ENCODE results near the gene SLC12A7. TPM values are rescaled to one million over a fixed set of nuclear protein-coding genes. Genes with fewer than 3 reads are reported as not detected.

Gene SLC12A7
- total RNA-seq, 1 donor from 2014 or later = 30.5 TPM

DNA sequence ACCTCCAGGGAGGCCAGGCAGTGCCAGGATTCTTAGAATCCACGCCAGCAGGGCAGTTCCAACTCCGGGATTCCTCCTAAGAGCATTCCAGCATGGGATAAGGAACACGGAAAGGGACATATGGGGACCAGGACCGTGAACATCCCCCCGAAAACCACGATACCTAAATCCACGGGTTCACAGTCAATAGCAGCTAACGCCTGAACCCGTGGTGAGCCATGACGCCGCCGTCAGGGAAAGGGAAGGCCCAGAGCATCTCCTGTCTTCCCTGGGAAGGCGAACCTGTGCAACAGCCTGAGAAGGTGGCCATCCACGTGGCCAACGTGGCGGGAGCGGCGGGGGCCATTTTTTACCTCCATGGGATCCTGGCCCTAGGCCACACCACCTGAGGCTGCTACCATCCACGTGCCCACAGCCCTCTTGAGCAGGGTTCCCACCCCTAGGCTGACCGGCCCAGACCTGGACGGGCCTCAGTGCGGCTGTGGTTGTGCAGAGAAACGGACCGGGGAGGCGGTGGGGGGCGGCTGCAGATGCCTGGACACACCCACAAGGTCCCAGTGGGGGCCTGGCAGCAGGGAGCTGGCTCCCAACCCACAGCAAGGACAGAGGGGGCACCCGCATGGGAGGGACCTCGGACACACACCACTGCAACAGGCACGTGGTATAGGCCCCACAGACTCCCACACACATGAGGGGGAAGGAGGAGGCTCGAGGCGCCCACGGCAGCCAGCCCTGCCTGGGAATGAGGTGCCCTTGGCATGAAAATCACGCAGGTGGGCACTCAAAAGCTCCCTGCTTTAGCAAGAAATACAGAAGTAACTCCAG is 42.8 kb downstream of the SLC12A7 start:
- TF ChIP-seq, protein P1, sequence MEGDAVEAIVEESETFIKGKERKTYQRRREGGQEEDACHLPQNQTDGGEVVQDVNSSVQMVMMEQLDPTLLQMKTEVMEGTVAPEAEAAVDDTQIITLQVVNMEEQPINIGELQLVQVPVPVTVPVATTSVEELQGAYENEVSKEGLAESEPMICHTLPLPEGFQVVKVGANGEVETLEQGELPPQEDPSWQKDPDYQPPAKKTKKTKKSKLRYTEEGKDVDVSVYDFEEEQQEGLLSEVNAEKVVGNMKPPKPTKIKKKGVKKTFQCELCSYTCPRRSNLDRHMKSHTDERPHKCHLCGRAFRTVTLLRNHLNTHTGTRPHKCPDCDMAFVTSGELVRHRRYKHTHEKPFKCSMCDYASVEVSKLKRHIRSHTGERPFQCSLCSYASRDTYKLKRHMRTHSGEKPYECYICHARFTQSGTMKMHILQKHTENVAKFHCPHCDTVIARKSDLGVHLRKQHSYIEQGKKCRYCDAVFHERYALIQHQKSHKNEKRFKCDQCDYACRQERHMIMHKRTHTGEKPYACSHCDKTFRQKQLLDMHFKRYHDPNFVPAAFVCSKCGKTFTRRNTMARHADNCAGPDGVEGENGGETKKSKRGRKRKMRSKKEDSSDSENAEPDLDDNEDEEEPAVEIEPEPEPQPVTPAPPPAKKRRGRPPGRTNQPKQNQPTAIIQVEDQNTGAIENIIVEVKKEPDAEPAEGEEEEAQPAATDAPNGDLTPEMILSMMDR (IDR thresholded peaks at IDR 0.05; ENCODE audit: insufficient read depth, low read depth, low read length) = no peak
- no peak for TF ChIP-seq EZH2 (IDR thresholded peaks at IDR 0.05; ENCODE audit: insufficient read depth, low read length)
- no peak overlapping the region for H3K27ac Mint-ChIP-seq (ENCODE audit: unreplicated experiment)

DNA sequence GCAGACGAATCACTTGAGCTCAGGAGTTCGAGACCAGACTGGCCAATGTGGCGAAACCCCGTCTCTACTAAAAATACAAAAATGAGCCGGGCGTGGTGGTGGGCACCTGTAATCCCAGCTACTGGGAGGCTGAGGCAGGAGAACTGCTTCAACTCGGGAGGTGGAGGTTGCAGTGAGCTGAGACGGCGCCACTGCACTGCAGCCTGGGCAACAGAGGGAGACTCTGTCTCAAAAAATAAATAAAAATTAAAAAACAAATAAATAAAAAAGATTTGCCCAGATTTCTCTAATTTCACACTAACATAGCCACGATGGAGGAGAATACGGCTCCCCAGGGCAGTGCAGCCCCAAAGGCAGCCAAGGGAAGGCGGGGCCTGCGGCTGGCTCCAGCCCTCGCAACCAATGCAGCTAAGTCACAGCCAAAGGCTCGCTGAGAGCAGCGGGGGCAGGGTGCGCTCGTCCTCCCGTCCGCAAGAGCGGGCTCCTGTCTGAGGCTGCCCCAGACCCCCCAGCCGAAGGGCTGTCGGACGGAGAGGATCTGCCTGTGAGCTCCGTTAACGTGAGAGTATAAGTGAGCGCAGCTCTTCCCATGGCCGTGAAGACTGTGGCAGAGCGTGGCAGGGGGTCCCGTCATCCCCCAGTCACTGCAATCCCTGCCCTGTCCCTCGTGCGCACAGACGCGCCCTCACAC is 43.5 kb downstream of the SLC12A7 start:
- Histone ChIP-seq H3K4me1 (ENCODE audit: insufficient read depth, low read length) (no peaks in the 10 kb centered on the region), H3K27me3 (ENCODE audit: insufficient read depth, low read length) (no peaks in the 10 kb centered on the region), H3K27ac (ENCODE audit: low read depth, low read length) (no peak overlapping the region), H3K4me3 (ENCODE audit: insufficient read depth, low read depth, low read length) (no peak overlapping the region), H2AFZ (ENCODE audit: low read depth, low read length) (no peak overlapping the region), H3K4me2 (ENCODE audit: low read length) (no peak overlapping the region), H4K20me1 (ENCODE audit: insufficient read depth, low read length) (no peaks in the 10 kb centered on the region), H3K36me3 (ENCODE audit: insufficient read depth, low read length) (no peaks in the 10 kb centered on the region), H3K9ac (ENCODE audit: low read length) (no peak overlapping the region), H3K79me2 (ENCODE audit: insufficient read depth, low read length) (no peaks in the 10 kb centered on the region), H3K9me3 (ENCODE audit: insufficient read depth, low read depth, low read length) (no peaks in the 10 kb centered on the region)
- TF ChIP-seq EZH2 (IDR thresholded peaks at IDR 0.05; ENCODE audit: insufficient read depth, low read length) = no peak
- no peaks in the 10 kb centered on the region for H3K9me3 Mint-ChIP-seq (ENCODE audit: unreplicated experiment)
- H3K4me3 Mint-ChIP-seq (ENCODE audit: unreplicated experiment) = no peak overlapping the region
- peaks cover 1% of the 10 kb centered on the region for H3K27me3 Mint-ChIP-seq (ENCODE audit: low read depth, unreplicated experiment)
- H3K36me3 Mint-ChIP-seq (ENCODE audit: low read depth, unreplicated experiment) = peaks cover 7% of the 10 kb centered on the region
- no peaks in the 10 kb centered on the region for H3K4me1 Mint-ChIP-seq (ENCODE audit: low read depth, unreplicated experiment)
- DNase-seq (ENCODE audit: low read depth) (no peak), FAIRE-seq (no peak)
- no peak overlapping the region for H3K27ac Mint-ChIP-seq (ENCODE audit: unreplicated experiment)

More for the DNA sequence above, 42.8 kb downstream of the SLC12A7 start:
- H3K36me3 ChIP-seq (ENCODE audit: insufficient read depth, low read length) = no peaks in the 10 kb centered on the region
- H3K27ac ChIP-seq (ENCODE audit: low read depth, low read length) = no peak overlapping the region
- Mint-ChIP-seq H3K36me3 (ENCODE audit: low read depth, unreplicated experiment) (peaks cover 7% of the 10 kb centered on the region), H3K4me1 (ENCODE audit: low read depth, unreplicated experiment) (no peaks in the 10 kb centered on the region), H3K27me3 (ENCODE audit: low read depth, unreplicated experiment) (peaks cover 1% of the 10 kb centered on the region), H3K4me3 (ENCODE audit: unreplicated experiment) (no peak overlapping the region), H3K9me3 (ENCODE audit: unreplicated experiment) (no peaks in the 10 kb centered on the region)
- H3K4me2 ChIP-seq (ENCODE audit: low read length) = no peak overlapping the region
- FAIRE-seq (no peak), DNase-seq (ENCODE audit: low read depth) (no peak)
- H3K4me1 ChIP-seq (ENCODE audit: insufficient read depth, low read length) = no peaks in the 10 kb centered on the region
- no peaks in the 10 kb centered on the region for H3K79me2 ChIP-seq (ENCODE audit: insufficient read depth, low read length)
- H3K4me3 ChIP-seq (ENCODE audit: insufficient read depth, low read depth, low read length) = no peak overlapping the region
- no peaks in the 10 kb centered on the region for H3K9me3 ChIP-seq (ENCODE audit: insufficient read depth, low read depth, low read length)
- no peak overlapping the region for H3K9ac ChIP-seq (ENCODE audit: low read length)
- H3K27me3 ChIP-seq (ENCODE audit: insufficient read depth, low read length) = no peaks in the 10 kb centered on the region
- no peak overlapping the region for H2AFZ ChIP-seq (ENCODE audit: low read depth, low read length)
- H4K20me1 ChIP-seq (ENCODE audit: insufficient read depth, low read length) = no peaks in the 10 kb centered on the region

DNA sequence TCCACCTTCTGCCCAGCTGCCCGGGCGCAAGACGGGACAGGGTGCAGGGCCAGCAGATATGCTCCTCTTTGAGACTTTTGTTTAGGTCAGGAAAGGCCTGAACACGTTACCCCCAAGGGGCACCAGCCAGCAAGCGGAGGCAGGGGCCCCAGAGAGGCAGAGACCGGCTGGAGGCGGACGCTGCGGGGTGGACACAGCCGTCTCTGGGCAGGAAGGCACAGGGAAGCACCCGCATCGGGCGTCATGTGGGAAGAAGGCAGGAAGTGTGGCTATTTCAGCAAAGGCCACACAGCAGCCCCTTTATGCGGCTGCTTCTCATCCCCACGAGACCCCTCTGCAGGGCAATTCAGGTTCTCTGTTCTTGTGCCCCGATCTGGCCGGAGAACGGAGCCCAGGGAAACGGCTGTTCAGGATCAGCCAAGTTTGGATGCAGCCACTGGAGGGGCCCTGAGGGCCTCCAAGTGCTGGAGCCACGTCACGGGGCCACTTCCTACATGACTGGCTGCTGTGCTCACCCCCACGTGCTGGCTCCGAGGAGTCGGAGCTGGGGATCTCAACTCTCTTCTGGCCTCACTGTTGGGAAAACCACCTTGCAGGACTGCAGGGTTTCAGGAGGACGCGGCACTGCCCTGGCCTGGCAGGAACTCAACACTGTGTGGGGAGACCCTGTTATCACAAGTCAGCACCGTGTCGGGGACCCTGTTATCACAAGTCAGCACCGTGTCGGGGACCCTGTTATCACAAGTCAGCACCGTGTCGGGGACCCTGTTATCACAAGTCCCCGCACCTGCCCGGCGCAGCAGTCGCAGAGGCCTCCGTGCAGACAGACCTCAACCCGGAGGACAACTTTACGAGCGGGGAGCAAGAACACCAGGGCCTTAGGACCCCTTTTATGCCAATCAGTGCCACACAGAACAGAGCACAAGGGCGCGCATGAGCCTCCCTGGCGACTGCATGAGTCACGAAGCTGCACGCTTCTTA is 44.4 kb downstream of the SLC12A7 start:
- H3K36me3 Mint-ChIP-seq (ENCODE audit: low read depth, unreplicated experiment) = peaks cover 7% of the 10 kb centered on the region
- FAIRE-seq = no peak
- no peak overlapping the region for H3K27ac Mint-ChIP-seq (ENCODE audit: unreplicated experiment)

More for the DNA sequence above, 44.4 kb downstream of the SLC12A7 start:
- H2AFZ ChIP-seq (ENCODE audit: low read depth, low read length) = no peak overlapping the region
- no peak overlapping the region for H3K4me3 ChIP-seq (ENCODE audit: insufficient read depth, low read depth, low read length)
- no peak for DNase-seq (ENCODE audit: low read depth)
- no peak overlapping the region for H3K27ac ChIP-seq (ENCODE audit: low read depth, low read length)
- Mint-ChIP-seq H3K4me1 (ENCODE audit: low read depth, unreplicated experiment) (no peaks in the 10 kb centered on the region), H3K9me3 (ENCODE audit: unreplicated experiment) (no peaks in the 10 kb centered on the region), H3K27me3 (ENCODE audit: low read depth, unreplicated experiment) (peaks cover 1% of the 10 kb centered on the region), H3K4me3 (ENCODE audit: unreplicated experiment) (no peak overlapping the region)
- no peaks in the 10 kb centered on the region for H3K36me3 ChIP-seq (ENCODE audit: insufficient read depth, low read length)
- TF ChIP-seq, protein P1 (IDR thresholded peaks at IDR 0.05; ENCODE audit: insufficient read depth, low read depth, low read length) = no peak
- no peaks in the 10 kb centered on the region for H3K9me3 ChIP-seq (ENCODE audit: insufficient read depth, low read depth, low read length)
- H3K27me3 ChIP-seq (ENCODE audit: insufficient read depth, low read length) = no peaks in the 10 kb centered on the region
- no peak overlapping the region for H3K4me2 ChIP-seq (ENCODE audit: low read length)
- H4K20me1 ChIP-seq (ENCODE audit: insufficient read depth, low read length) = no peaks in the 10 kb centered on the region
- no peak overlapping the region for H3K9ac ChIP-seq (ENCODE audit: low read length)
- H3K79me2 ChIP-seq (ENCODE audit: insufficient read depth, low read length) = no peaks in the 10 kb centered on the region
- no peaks in the 10 kb centered on the region for H3K4me1 ChIP-seq (ENCODE audit: insufficient read depth, low read length)

Data from astrocyte (in vitro differentiated cells and primary cell).